HG02610 (cell line): ENCODE measurements around the gene POSTN.

ENCODE experiments used
- ATAC-seq: cut with Tn5 transposase; IDR thresholded peaks from one replicate; pipeline ENCODE4 v1.9.1; 2021; ENCODE audit warnings: mild to moderate bottlenecking, moderate library complexity; ENCODE audit not compliant: unreplicated experiment

POSTN gene

GRCh38 chr13:37598597-37598996 lies at the start of gene POSTN:
Gene POSTN (minus strand): TSS chr13:37598768. CDS start chr13:37598726, 42 bp downstream.
- ATAC-seq, result no peak

GRCh38 chr13:37647031-37647650 lies 48.6 kb upstream of the POSTN start:
- no peak for ATAC-seq

GRCh38 chr13:37646531-37646930 lies 48.0 kb upstream of the POSTN start:
- no peak for ATAC-seq

- no peak for ATAC-seq
Observed at GRCh38 chr13:37645181-37645740, 46.7 kb upstream of the POSTN start.

GRCh38 chr13:37641391-37641790 lies 42.8 kb upstream of the POSTN start:
- ATAC-seq, result no peak

- ATAC-seq, result peak; percentile 60
Observed at GRCh38 chr13:37640499-37640898, 41.9 kb upstream of the POSTN start.

GRCh38 chr13:37636701-37637100 lies 38.1 kb upstream of the POSTN start:
- no peak for ATAC-seq

GRCh38 chr13:37632294-37632693 lies 33.7 kb upstream of the POSTN start:
- ATAC-seq, result no peak

- ATAC-seq, result no peak
Observed at GRCh38 chr13:37627428-37627827, 28.9 kb upstream of the POSTN start.

- ATAC-seq, result no peak
Observed at GRCh38 chr13:37621811-37622361, 23.3 kb upstream of the POSTN start.

- no peak for ATAC-seq
Observed at GRCh38 chr13:37618554-37618953, 20.0 kb upstream of the POSTN start.

GRCh38 chr13:37617173-37617572 lies 18.6 kb upstream of the POSTN start:
- no peak for ATAC-seq

- no peak for ATAC-seq
Observed at GRCh38 chr13:37616131-37616530, 17.6 kb upstream of the POSTN start.

GRCh38 chr13:37615276-37615675 lies 16.7 kb upstream of the POSTN start:
- no peak for ATAC-seq

- no peak for ATAC-seq
Observed at GRCh38 chr13:37613638-37614037, 15.1 kb upstream of the POSTN start.

GRCh38 chr13:37613236-37613635 lies 14.7 kb upstream of the POSTN start:
- no peak for ATAC-seq

- no peak for ATAC-seq
Observed at GRCh38 chr13:37608750-37609339, 10.3 kb upstream of the POSTN start.

- ATAC-seq, result no peak
Observed at GRCh38 chr13:37602733-37603381, 4.3 kb upstream of the POSTN start.

- ATAC-seq, result no peak
Observed at GRCh38 chr13:37601648-37602440, 3.3 kb upstream of the POSTN start.

- no peak for ATAC-seq
Observed at GRCh38 chr13:37599519-37599918, 951 bp upstream of the POSTN start.

GRCh38 chr13:37597477-37598025 lies 1.0 kb downstream of the POSTN start:
- no peak for ATAC-seq
